Fibroblast of villous mesenchyme (primary cell): Measurements from ENCODE around the gene REG3G. TPM values are rescaled to one million over a fixed set of nuclear protein-coding genes. Genes with fewer than 3 reads are reported as not detected.

Experiments used
- DNase-seq: peaks from one replicate; pipeline ENCODE4 v3.0.0-alpha.2; 2010; ENCODE audit warnings: low read depth
- H3K4me3 ChIP-seq: 2 replicates; pipeline ENCODE4 v1.5.1; 2011; ENCODE audit warnings: low read depth, mild to moderate bottlenecking, low read length
- CTCF ChIP-seq: IDR thresholded peaks from 2 replicates; pipeline ENCODE4 v1.5.1; 2012; ENCODE audit warnings: low read depth, mild to moderate bottlenecking, low read length; ENCODE audit not compliant: insufficient read depth
- total RNA-seq: library from RNA; depleted of rRNA; stranded (reverse); fragments of >200 nt; gene quantifications from 2 replicates; pipeline ENCODE4 v1.2.3, GENCODE V29; 2012

Gene REG3G
- total RNA-seq, 1 donor: not detected

DNA sequence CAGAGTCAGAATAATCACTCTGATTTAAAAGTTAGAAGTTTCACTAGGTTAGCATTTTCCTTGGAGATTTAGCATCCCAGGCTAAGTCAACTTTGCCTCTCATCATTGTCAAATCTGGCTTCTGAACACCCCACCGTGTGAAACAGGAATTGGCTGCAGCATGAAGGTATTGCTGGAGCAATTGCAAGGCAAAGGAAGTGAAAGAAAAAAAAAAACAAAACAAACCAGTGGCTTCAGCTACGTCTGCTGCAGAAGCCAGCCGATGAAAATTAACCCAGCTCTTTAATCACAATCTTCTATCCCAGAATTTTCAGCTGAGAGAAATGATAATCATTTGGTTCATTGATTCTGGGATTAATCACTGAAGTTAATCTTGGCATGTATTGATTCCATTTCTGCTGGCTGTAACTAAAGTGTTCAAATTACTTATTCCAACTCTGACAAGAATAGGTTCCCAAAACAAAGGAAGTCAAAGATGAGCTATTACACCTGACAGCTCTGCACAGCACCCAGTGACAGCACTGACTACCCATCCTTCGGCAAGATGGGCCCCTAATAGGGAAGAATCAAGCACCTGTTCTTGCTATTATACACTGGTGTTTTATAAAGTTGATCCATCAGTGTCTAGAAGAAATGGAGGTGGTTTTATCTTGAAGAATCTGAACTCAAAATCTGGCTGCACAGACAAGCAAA lies 42.7 kb upstream of the REG3G start:
- no peak for DNase-seq
- no peak for TF ChIP-seq CTCF
- H3K4me3 ChIP-seq: no peak overlapping the region

DNA sequence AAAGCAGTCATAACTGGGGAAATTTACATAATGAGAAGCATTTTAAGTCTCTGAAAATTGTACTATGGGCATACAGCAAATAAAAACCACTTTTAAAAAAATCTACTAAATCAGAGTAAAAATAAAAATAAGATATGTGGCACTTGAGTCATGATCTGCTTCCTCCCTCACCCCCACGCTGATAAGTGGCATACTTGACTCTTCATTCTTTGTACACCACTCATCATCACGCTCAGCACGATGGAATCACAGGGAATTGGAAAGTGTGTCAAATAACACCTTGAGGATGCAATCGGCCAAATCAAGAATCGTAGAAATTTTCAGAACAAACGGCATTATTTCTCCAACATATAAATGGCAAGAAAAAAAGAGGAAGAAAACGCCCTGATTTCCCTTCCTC lies 41.1 kb upstream of the REG3G start:
- no peak overlapping the region for H3K4me3 ChIP-seq
- no peak for TF ChIP-seq CTCF
- DNase-seq: no peak

DNA sequence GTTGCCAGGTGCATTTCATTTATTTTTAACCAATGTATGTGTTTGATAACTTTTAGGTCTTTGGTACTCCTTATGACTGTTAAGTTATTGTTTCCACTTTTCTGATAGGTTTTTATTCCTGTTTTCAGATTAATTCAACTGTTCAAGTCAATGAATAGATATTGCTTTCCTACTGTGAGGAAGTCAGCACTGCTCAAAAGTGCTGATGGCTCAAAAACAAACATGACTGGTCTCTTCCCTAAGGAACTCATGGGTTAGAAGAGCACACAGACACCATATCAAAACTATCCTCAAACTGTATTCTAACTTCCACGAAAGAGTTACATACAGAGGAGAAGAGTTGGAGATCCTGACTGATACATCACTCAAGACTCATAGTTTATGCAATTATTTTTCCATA lies 39.9 kb upstream of the REG3G start:
- no peak for DNase-seq
- no peak overlapping the region for H3K4me3 ChIP-seq
- TF ChIP-seq CTCF: no peak

DNA sequence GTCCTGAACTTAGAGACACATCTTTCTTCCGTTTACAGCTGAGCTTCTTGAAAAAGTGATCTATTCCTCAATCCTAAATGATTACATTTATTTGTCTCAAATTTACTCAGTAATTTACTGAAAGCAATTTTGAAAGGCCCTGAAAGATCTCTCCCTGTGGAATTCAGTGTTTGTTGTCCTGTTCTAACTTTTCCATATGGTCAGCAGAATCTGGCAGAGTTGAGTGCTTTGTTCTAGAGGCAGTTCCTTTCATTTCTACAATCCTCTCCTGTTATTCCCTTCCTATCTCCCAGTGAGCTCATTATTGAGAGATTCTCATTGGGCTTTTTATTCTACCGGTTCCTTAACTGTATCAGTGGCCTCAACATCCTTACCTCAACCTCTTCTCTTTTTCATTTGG lies 36.5 kb upstream of the REG3G start:
- no peak for TF ChIP-seq CTCF

GRCh38 chr2:78992451-78992806 lies 33.1 kb upstream of the REG3G start:
- H3K4me3 ChIP-seq: no peak overlapping the region
- TF ChIP-seq CTCF: no peak
- DNase-seq: no peak

More for the DNA sequence above, 36.5 kb upstream of the REG3G start:
- DNase-seq: no peak
- H3K4me3 ChIP-seq: no peak overlapping the region

DNA sequence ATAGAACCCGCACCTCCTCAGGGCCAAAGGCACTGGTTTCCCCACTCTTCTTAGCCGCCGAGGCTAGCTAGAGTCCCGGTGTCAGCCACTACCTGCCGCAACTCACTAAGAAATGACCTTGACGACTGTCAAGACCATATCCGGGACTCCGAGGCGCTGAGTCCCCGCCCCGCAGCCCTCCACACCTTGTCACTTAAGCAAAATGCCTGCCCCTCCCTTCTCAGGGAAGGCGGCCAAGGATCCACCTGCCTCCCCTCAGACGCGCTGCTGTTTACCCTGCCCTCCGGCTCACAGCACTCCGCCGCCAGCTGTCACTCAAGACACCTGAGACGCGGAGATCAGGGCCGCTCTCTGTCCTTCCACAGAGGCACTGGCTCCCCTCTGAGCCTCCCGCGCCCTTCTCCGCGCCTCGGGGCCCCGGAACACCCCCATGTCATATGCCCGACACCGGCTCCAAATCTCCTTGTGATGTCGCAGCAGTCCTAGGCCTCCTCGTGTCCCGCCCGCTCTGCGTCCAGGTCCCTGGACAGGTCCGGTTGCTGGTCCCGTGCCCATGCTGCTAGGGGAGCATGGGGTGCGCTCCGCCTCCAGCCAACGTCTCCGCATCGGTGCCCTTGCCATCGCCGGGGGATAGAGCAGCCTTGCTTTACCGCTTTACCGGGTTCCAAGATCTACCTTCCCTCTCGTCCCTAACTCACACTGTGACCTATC lies 32.5 kb upstream of the REG3G start:
- TF ChIP-seq CTCF: no peak

More for the DNA sequence above, 32.5 kb upstream of the REG3G start:
- DNase-seq: no peak
- H3K4me3 ChIP-seq: no peak overlapping the region
